HS-5 (cell line): Measurements from ENCODE around the gene ARHGAP4.

ENCODE experiments used
- DNase-seq: peaks from one replicate; pipeline ENCODE4 v3.0.0-alpha.2; 2012; ENCODE audit warnings: low read depth

ARHGAP4 gene

GRCh38 chrX:153925739-153926551 is at the start of gene ARHGAP4:
TSS of gene ARHGAP4 (minus strand) at chrX:153926264. CDS start at chrX:153926202, 62 bp downstream.
- DNase-seq, result no peak

- DNase-seq, result no peak
Measured at GRCh38 chrX:153974726-153975286, 48.7 kb upstream of the ARHGAP4 start.

DNA sequence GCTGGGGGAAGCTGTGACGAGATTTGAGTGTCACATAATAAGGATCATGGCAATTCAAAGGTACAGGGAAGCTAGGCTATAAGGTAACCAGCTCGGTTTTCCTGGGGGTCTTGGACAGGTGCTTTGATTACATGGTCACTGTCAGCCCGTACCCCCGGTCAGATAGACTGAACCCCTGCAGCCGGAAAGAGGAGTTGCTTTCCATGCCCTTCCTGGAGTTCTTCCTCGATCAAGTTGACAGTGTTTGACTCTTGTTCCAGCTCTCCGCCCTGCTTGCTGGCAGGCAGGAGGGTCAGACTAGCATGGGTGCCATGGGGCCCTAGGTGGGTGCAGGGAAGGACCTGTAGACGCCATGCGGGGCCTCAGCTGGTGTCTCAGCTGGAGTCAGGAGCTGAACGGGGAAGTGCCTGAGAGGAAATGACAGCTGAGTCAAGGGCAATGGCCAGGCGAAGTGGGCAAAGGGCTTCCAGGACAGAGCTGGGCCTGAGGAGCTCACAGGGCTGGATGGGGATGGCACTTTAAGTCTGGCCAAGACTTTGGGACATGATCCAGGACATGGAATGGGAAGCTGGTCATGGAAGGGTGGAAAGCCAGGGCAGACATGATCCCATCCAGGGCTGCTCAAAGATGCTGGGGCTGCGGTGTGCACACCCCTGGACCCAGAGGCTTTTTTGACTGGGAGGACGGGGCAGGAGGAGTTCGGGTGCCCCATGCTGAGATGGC is 48.1 kb upstream of the ARHGAP4 start:
- DNase-seq, result no peak

- DNase-seq, result no peak
Measured at GRCh38 chrX:153973127-153974002, 47.3 kb upstream of the ARHGAP4 start.

- DNase-seq, result peak; percentile 59
Measured at GRCh38 chrX:153972368-153973126, 46.5 kb upstream of the ARHGAP4 start, which contains the start of gene TMEM187. TSS of gene TMEM187 (plus strand) at chrX:153972754. CDS start at chrX:153982063, 9,309 bp downstream.

DNA sequence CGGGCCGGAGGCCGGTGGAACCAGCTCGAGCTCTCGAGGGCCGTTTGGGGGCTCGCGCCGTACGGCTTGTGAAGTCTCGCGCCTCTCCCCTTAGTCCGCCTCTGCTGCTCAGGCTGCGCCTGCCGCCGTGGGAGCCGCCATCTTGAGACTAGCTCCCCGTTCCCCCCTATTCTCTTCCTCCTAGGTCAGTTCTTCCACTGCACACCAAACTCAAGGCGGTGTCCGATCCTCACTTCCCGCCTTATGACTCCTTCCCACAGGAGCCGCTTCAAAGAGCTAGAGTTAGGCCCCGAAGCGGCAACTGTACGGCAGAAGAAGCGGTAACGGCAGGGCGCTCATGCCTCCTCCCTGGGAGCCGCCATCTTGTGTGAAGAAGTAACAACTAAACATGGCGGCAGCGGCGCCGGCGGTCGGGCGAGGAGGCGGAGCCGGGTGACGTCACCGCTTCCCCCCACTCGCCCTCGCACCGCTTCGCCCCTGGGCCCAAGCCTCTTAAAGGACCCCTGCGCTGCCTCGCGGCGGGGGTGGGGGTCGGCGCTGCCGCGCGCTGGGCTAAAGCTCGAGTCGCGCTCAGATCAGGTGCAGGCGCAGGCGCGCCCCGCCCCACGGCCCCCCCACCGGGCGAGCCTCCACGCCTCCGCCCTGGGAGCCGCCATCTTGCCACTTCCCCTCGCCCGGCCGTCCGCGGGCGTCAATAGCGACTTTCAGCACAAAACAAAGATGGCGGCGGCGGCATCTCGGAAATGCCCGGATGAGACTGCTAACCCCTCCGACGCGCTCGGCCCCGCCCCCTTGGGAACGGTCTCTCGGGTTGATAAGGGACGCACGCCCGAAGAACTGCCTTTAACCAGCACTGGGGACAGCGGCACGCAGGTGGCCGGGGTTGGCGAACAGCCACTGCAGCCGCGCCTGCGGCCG is 45.6 kb upstream of the ARHGAP4 start, which contains the start of gene HCFC1:
Gene HCFC1, minus strand, starts transcription at position 369 of the 918 bp plus-strand sequence. CDS start 978 bp downstream, outside the sequence.
- peak; percentile 53 for DNase-seq

- DNase-seq, result peak; percentile 44
Measured at GRCh38 chrX:153971124-153971449, 45.0 kb upstream of the ARHGAP4 start.

- DNase-seq, result no peak
Measured at GRCh38 chrX:153970357-153971123, 44.5 kb upstream of the ARHGAP4 start.

DNA sequence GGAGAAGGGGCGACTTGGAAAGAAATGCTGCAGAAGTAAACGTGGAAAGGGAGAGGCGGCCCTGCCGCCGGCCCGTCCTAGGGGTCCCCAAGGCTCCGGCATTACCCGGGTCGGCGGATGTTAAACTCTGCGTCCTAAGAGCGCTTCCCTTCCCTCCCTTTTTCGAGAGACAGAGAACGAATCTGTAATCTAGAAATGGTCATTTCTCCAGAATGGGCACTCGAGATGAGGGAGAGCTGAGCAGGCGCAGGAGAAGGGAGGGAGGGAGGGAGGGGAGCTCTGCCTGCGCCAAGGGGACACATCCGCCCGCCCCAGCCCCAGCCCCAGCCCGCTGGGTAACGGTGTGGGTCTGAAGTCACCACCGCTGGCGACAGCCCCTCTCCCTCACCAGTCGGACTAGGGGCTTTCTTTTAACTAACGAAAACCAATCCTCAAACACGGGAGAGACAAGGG is 43.9 kb upstream of the ARHGAP4 start:
- DNase-seq, result no peak

DNA sequence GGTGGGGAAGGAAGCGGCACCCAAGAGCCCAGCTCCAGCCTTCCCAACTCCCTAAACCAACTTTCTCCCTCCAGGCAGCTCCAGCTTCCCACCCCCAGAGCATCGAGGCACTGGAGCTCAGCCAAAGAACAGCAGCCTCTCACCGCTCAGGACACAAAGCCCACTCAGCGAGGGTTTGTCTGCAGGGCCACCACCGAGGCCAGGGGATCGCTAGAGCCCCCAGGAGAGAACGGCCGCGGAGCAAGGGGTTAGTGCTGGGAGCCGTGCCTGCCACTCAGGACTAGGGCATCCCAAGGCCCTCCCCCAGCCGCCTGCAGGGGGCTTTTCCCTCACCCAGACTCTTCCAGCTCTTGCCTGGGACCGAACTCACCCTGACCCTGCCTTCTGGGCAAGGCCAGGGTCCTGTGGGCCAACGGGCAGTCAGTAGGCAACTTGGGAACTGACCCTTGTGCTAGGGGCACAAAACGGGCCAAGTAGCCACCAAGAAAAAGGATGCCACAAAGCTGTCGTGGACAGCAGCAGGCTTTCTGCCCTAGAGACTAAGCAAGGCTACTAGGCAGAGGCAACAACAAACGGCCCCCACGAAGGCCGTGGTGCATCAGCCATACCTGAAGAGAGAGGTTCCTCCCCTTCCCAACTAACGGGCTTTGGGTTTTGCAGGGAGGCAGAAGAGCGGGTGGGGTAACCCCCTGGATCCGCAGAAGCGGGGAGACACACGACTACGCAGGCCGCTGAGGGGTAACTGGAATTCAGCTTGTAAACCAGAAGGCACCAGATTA is 43.2 kb upstream of the ARHGAP4 start:
- DNase-seq, result no peak

- DNase-seq, result no peak
Measured at GRCh38 chrX:153968754-153969124, 42.7 kb upstream of the ARHGAP4 start.

DNA sequence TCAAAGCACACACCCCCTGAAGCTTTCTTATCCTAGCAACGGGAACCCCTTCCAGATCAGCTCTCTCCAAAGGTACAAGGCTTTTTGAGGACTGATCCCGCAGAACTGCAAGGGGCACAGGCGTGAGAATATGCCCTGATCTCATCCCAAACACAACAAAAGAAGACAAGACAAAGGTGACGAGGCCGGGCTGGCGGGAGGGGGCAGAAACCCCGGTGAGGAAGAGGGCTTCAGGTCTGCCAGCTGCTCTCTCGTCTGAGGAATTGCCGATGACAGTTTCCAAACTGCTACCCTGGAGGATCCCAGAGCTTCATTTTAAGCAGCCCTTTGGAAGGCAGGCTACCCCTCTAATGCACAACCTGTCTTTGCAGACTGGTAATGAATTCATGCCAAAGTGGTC is 42.2 kb upstream of the ARHGAP4 start:
- no peak for DNase-seq

DNA sequence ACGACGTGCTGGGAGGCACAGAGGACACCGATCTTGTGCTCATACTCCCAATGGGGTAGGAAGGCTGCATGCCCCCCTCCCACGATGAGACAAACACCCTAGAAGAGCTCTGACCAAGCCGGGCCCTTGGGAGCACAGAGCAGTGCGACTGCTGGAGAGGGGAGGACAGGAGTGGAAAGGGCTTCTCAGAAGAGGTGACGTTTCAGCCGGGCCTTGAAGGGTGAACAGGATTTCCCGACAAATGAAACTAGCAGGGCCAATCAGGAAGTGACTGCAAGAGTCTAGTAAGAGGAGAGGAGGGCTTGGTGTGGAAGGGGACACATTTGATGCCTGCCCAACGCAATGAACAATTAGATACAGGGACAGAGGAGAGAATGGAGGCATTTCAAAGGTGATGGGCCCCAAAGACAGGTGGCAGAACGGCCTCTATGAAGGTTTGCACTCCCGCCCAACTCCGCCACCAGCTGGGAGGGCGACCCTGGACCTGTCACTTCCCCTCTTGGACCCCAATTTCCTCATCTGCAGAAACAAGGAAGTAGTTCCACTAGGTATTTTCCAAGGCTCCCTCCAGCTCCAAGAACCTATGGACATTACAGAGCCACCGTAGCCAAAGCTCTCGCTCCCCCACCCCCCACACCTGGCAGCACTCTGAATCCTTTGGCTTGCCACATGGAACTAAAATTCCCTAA is 41.6 kb upstream of the ARHGAP4 start:
- no peak for DNase-seq

DNA sequence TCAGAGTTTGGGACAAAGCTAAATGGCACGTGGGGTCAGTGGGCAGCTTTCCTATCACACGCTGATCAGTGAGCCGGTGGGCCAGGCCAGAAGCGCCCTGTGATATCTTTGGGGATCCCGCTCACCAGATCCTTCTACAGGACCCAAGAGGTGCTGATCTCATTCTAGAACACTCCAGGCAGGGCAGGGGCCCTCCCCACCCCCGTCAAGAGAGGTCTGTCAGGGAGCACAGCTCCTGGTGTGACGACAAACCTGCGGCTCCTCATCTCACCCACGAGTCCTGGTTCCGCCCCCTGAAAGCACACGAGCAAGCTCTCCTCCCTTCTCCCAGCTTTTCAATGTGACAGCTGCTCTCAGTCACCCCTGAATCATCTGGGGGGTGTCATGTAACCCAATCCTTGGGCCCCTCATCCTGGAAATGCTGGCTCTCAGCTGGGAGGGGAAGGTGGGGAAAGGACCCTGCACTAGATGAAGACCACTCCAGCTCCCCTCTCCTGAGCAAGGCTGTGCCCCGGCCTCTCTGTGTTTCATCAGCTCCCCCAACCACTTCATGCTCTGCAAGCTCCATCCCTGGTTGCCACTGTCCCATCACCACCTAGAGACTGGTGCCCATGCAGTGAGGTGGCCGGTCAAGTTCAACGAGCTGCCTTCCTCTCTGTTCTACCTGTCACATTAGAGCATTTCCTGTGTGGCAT is 40.9 kb upstream of the ARHGAP4 start:
- DNase-seq, result no peak

DNA sequence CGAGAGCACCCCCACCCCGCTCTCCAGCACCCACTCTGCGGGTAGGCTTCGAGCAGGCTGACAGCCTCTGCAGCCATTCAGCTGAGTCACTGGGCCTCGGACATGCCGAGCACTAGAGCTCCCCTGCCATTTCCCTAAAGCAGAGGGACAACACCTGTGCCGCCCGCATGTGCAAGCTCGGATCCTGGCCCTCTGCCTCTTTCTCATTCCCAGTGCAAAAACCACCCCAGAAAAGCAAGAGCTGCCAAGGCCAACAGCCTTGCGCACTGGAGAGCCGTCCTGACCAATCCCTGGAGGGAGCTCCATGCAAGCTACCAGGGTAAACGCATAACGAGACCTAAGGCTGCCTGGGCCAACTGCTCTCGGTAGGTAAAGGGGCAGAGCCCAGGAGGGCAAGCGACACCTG is 40.2 kb upstream of the ARHGAP4 start:
- DNase-seq, result no peak

- no peak for DNase-seq
Measured at GRCh38 chrX:153965406-153965805, 39.3 kb upstream of the ARHGAP4 start.

DNA sequence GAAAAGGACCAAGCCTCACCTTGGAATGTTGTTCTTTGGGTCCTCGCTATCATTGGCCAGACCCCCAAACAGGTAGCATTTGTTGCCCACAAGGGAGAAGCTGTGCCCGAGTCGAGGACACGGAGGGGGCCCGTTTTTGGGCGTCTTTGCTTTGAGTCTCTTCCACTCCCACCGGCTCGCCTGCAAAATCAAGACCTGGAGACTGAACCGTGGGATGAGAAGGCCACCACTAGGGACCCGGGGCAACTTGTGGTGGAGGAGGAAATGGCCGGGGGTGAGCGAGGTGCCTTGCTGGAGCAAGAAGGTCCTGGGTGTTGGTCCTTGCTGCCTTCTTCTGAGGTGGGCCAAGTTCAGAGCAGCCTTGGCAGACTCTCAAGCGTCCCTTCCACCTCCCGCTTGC is 38.0 kb upstream of the ARHGAP4 start:
- DNase-seq, result no peak
